GM19438 (cell line): ENCODE results near the gene CCDC57.

Source experiments
- ATAC-seq: cut with Tn5 transposase; IDR thresholded peaks from one replicate; pipeline ENCODE4 v1.9.1; 2021; ENCODE audit warnings: low read depth; ENCODE audit not compliant: unreplicated experiment

The CCDC57 gene

GRCh38 chr17:82056729-82057621 is 155.7 kb downstream of the CCDC57 start:
- no peak for ATAC-seq

GRCh38 chr17:82055965-82056728 is 156.5 kb downstream of the CCDC57 start:
- ATAC-seq: no peak

DNA sequence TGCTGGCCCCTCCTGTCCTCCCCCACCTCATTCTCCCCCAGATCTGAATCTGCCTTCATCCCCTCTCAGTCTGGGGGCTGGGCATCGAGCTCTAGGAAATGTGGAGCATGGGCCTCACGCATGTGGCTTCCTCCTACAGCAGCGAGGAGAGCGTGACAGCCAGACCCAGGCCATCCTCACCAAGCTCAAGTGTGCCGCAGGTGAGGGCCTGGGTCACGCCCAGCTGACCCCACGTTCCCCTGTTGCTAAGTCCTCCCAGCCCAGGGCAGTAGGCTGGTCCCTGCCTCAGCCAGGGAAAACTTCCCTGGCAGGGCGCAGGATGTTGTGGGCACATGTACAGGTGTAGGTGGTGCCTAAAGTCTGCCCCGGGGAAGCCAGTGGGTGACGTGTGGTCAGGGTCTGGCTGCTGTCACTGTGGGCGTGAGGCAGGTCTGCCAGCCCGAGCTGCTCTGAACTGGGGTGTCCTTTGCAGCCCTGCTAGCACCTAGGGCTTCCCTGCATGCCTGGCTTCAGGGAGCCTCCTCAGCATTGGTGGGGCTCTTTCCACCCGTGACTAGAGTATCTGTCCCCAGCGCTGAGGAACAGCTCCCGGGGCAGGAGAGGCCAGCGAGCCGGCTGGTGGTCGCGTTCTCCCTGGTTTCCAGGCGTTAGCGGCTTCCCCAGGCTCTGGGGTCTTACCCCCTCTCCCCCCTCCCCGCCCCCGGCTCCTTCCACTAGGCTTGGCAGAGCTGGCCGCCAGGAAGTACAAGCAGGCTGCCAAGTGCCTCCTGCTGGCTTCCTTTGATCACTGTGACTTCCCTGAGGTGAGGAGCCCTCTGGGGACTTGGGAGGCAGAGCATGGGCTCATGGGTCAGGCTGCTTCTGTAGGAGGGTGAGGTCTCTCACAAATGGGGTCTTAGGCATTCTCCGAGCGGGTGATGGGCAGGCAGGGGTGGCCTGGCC is 157.3 kb downstream of the CCDC57 start:
- no peak for ATAC-seq

GRCh38 chr17:82054351-82055022 is 158.2 kb downstream of the CCDC57 start:
- ATAC-seq: no peak

GRCh38 chr17:82053556-82054263 is 158.9 kb downstream of the CCDC57 start:
- ATAC-seq: no peak

DNA sequence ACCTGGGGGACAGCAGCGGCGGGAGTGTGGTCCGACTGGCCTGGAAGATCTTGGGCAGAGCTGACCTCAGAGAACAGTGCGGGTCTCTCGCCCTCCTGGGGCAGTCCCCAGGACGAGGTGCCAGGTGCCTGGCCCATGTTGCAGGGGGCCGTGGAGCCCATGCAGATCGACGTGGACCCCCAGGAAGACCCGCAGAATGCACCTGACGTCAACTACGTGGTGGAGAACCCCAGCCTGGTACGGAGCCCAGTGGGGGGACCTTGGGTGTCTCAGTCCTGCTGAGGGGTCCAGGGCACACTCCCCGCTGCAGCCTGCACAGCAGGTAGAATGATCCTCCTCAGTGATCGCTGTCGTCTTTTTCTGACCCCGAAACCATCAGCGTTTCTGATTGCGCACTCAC is 159.5 kb downstream of the CCDC57 start:
- ATAC-seq: no peak

DNA sequence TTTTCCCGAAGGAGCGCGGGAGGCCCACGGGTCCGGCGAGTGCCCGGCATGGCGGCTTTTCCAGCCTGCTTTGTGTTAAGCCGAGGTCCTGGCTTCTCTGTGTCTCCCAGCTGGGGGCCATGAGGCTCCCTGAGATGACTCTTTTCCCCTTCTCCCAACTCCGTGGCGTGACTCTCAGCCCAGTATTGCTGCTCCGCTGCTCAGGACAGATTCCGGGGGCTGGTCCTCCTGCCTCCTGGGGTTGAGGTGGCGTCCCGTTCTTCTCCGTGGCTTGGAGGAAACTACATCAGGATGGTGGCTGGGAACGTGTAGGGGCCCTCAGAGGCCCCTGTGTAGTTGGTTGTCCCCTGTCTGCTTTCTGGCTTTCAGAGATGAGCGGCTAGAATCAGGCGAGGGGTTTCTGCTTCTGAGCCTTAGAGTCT is 160.0 kb downstream of the CCDC57 start:
- no peak for ATAC-seq

GRCh38 chr17:82051776-82052637 is 160.6 kb downstream of the CCDC57 start, which contains the start of the genes GPS1 and RFNG:
Gene GPS1, plus strand, starts transcription at chr17:82051898. Its CDS starts 34 bp downstream, at chr17:82051932.
Gene RFNG, minus strand, starts transcription at chr17:82051811. Its CDS starts 45 bp downstream, at chr17:82051766.
- ATAC-seq: peak; percentile 68
